HG02763 (cell line): ENCODE measurements around the gene MT1E.
"Not testable (repeated sequence)": the region's sequence is repeated elsewhere in the genome, so short reads cannot be mapped to it uniquely, and the experiment has no call there.

Source experiments
- ATAC-seq: cut with Tn5 transposase; IDR thresholded peaks from one replicate; pipeline ENCODE4 v1.9.1; 2021; ENCODE audit warnings: mild to moderate bottlenecking, moderate library complexity; ENCODE audit not compliant: unreplicated experiment

The MT1E gene

GRCh38 chr16:56669005-56669839 lies 43.6 kb downstream of the MT1E start, which contains the start of gene MT1H:
MT1H (plus strand) TSS chr16:56669814; CDS start chr16:56669885, 71 bp downstream.
- ATAC-seq: no peak

- ATAC-seq: no peak
These were observed 44.4 kb downstream of the MT1E start for GRCh38 chr16:56669840-56670619.

GRCh38 chr16:56670620-56670934 lies 45.0 kb downstream of the MT1E start:
- no peak for ATAC-seq

- ATAC-seq: not testable (repeated sequence)
These were observed 46.1 kb downstream of the MT1E start for GRCh38 chr16:56671691-56672090.

GRCh38 chr16:56672171-56672570 lies 46.6 kb downstream of the MT1E start:
- not testable (repeated sequence) for ATAC-seq

- no peak for ATAC-seq
These were observed 47.4 kb downstream of the MT1E start for GRCh38 chr16:56672761-56673536.

- no peak for ATAC-seq
These were observed 48.3 kb downstream of the MT1E start for GRCh38 chr16:56673921-56674320.

- ATAC-seq: not testable (repeated sequence)
These were observed 49.0 kb downstream of the MT1E start for GRCh38 chr16:56674570-56674969.

GRCh38 chr16:56675685-56676210 lies 50.2 kb downstream of the MT1E start:
- ATAC-seq: no peak
